H9 (cell line): ENCODE results near the gene TP53INP2. TPM values are rescaled to one million over a fixed set of nuclear protein-coding genes. Genes with fewer than 3 reads are reported as not detected.
A peak's percentile ranks its signal among the peaks of the same experiment; 100 is the strongest.

Source experiments
- DNase-seq: peaks from one replicate; pipeline ENCODE4 v3.0.0-alpha.2; 2017
- H2AFZ ChIP-seq: one replicate; pipeline ENCODE4 v1.6.1; 2013; ENCODE audit warnings: mild to moderate bottlenecking, low read length, control low read depth, moderate library complexity
- H2AK5ac ChIP-seq: 2 replicates; pipeline ENCODE4 v1.6.1; 2013; ENCODE audit warnings: low read length, control low read depth, mixed read lengths; ENCODE audit not compliant: insufficient read length
- H2BK120ac ChIP-seq: one replicate; pipeline ENCODE4 v1.6.1; 2013; ENCODE audit warnings: low read depth, mild to moderate bottlenecking, low read length, control low read depth, inconsistent platforms; ENCODE audit not compliant: poor library complexity, severe bottlenecking
- H2BK12ac ChIP-seq: 2 replicates; pipeline ENCODE4 v1.6.1; 2013; ENCODE audit warnings: low read length, control low read depth, mixed read lengths, low read depth; ENCODE audit not compliant: insufficient read length
- H2BK15ac ChIP-seq: 2 replicates; pipeline ENCODE4 v1.6.1; 2013; ENCODE audit warnings: low read depth, low read length, control low read depth
- H2BK20ac ChIP-seq: one replicate; pipeline ENCODE4 v1.6.1; 2013; ENCODE audit warnings: low read depth, mild to moderate bottlenecking, low read length, control low read depth, inconsistent platforms; ENCODE audit not compliant: poor library complexity, severe bottlenecking
- H2BK5ac ChIP-seq: 2 replicates; pipeline ENCODE4 v1.6.1; 2013; ENCODE audit warnings: low read length, control low read depth, mixed read lengths; ENCODE audit not compliant: insufficient read length
- H3K14ac ChIP-seq: 2 replicates; pipeline ENCODE4 v1.6.1; 2013; ENCODE audit warnings: low read length, control low read depth; ENCODE audit not compliant: insufficient read depth
- H3K18ac ChIP-seq: 2 replicates; pipeline ENCODE4 v1.6.1; 2013; ENCODE audit warnings: low read depth, mild to moderate bottlenecking, mixed read lengths, low read length, control low read depth; ENCODE audit not compliant: insufficient read length
- H3K23ac ChIP-seq: 2 replicates; pipeline ENCODE4 v1.6.1; 2013; ENCODE audit warnings: low read length, control low read depth, mixed read lengths, low read depth; ENCODE audit not compliant: insufficient read length
- H3K23me2 ChIP-seq: 2 replicates; pipeline ENCODE4 v1.6.1; 2013; ENCODE audit warnings: low read depth, mild to moderate bottlenecking, mixed read lengths, low read length, control low read depth; ENCODE audit not compliant: insufficient read length, poor library complexity, severe bottlenecking
- H3K27ac ChIP-seq: 2 replicates; pipeline ENCODE4 v1.5.1; 2013; ENCODE audit warnings: low read length, control low read depth, mixed read lengths, low read depth; ENCODE audit not compliant: insufficient read length
- H3K27me3 ChIP-seq: 2 replicates; pipeline ENCODE4 v1.6.1; 2013; ENCODE audit warnings: low read length, control low read depth, inconsistent platforms; ENCODE audit not compliant: insufficient read depth
- H3K4ac ChIP-seq: 2 replicates; pipeline ENCODE4 v1.6.1; 2013; ENCODE audit warnings: low read depth, mild to moderate bottlenecking, control low read depth, inconsistent platforms, low read length, moderate library complexity
- H3K4me1 ChIP-seq: 2 replicates; pipeline ENCODE4 v1.6.1; 2013; ENCODE audit warnings: low read length, control low read depth, inconsistent platforms; ENCODE audit not compliant: insufficient read depth
- H3K4me2 ChIP-seq: 2 replicates; pipeline ENCODE4 v1.6.1; 2013; ENCODE audit warnings: low read length, control low read depth, mixed read lengths; ENCODE audit not compliant: insufficient read length, insufficient read depth
- H3K56ac ChIP-seq: 2 replicates; pipeline ENCODE4 v1.6.1; 2013; ENCODE audit warnings: low read depth, mild to moderate bottlenecking, mixed read lengths, low read length, control low read depth; ENCODE audit not compliant: insufficient read length
- H3K79me1 ChIP-seq: 2 replicates; pipeline ENCODE4 v1.6.1; 2013; ENCODE audit warnings: low read depth, mild to moderate bottlenecking, moderate library complexity, low read length, control low read depth, inconsistent platforms; ENCODE audit not compliant: insufficient read depth, poor library complexity, severe bottlenecking
- H3K79me2 ChIP-seq: 2 replicates; pipeline ENCODE4 v1.6.1; 2013; ENCODE audit warnings: low read length, control low read depth, inconsistent platforms; ENCODE audit not compliant: insufficient read depth
- H3K9ac ChIP-seq: 2 replicates; pipeline ENCODE4 v1.6.1; 2013; ENCODE audit warnings: low read length, control low read depth, mixed read lengths; ENCODE audit not compliant: insufficient read length; ENCODE audit errors: extremely low read depth
- H3K9me3 ChIP-seq: one replicate; pipeline ENCODE4 v1.6.1; 2013; ENCODE audit warnings: low read depth, low read length, inconsistent platforms; ENCODE audit not compliant: control insufficient read depth
- H3T11ph ChIP-seq: one replicate; pipeline ENCODE4 v1.6.1; 2013; ENCODE audit warnings: mild to moderate bottlenecking, low read length, control low read depth, inconsistent platforms
- H4K20me1 ChIP-seq: one replicate; pipeline ENCODE4 v1.6.1; 2013; ENCODE audit not compliant: control insufficient read depth, insufficient read length, insufficient read depth
- H4K5ac ChIP-seq: 2 replicates; pipeline ENCODE4 v1.6.1; 2013; ENCODE audit warnings: low read depth, mild to moderate bottlenecking, mixed read lengths, low read length, control low read depth; ENCODE audit not compliant: insufficient read length
- H4K8ac ChIP-seq: replicated peaks from 2 replicates; pipeline ENCODE4 v1.6.1; 2013; ENCODE audit warnings: low read length, control low read depth, mixed read lengths, low read depth; ENCODE audit not compliant: insufficient read length
- H4K91ac ChIP-seq: 2 replicates; pipeline ENCODE4 v1.6.1; 2013; ENCODE audit warnings: low read depth, mild to moderate bottlenecking, moderate library complexity, mixed read lengths, low read length, control low read depth; ENCODE audit not compliant: insufficient read length
- H3K27ac Mint-ChIP-seq, 3 experiments: 2 replicates in 2 of 3; 3 replicates in 1 of 3; pipeline ENCODE4 v1.8.0; 2020 to 2021; ENCODE audit warnings: mixed read lengths in 3 of 3, mild to moderate bottlenecking in 1 of 3, moderate library complexity in 1 of 3
- H3K27me3 Mint-ChIP-seq: 2 replicates; pipeline ENCODE4 v1.8.0; 2021; ENCODE audit warnings: low read depth, mild to moderate bottlenecking, moderate library complexity, mixed read lengths
- H3K36me3 Mint-ChIP-seq, 3 experiments: 2 replicates in 2 of 3; 3 replicates in 1 of 3; pipeline ENCODE4 v1.8.0; 2020 to 2021; ENCODE audit warnings: low read depth in 3 of 3, mixed read lengths in 3 of 3; ENCODE audit not compliant: insufficient read depth in 1 of 3
- H3K4me1 Mint-ChIP-seq, 2 experiments: 2 replicates each; pipeline ENCODE4 v1.8.0; 2020; ENCODE audit warnings: mixed read lengths in 2 of 2
- H3K4me3 Mint-ChIP-seq, 2 experiments: 2 replicates in 1 of 2; 3 replicates in 1 of 2; pipeline ENCODE4 v1.8.0; 2020 to 2021; ENCODE audit warnings: mild to moderate bottlenecking in 2 of 2, mixed read lengths in 2 of 2, moderate library complexity in 1 of 2
- H3K9me3 Mint-ChIP-seq, 2 experiments: 2 replicates in 1 of 2; 3 replicates in 1 of 2; pipeline ENCODE4 v1.8.0; 2020; ENCODE audit warnings: mild to moderate bottlenecking in 2 of 2, mixed read lengths in 2 of 2, moderate library complexity in 1 of 2
- total RNA-seq: library from RNA; stranded (reverse); gene quantifications from 2 replicates; pipeline ENCODE4 v1.2.1, GENCODE V29; 2021
- TF ChIP-seq, protein P1 (sequence below): fragments of 200-600 bp; sonication (generic); conservative IDR thresholded peaks from 3 replicates; pipeline ENCODE4 v1.8.0; 2021; ENCODE audit warnings: antibody characterized with exemption, mild to moderate bottlenecking

The TP53INP2 gene
- total RNA-seq, 1 experiment from 2014 or later = 8.0 TPM

DNA sequence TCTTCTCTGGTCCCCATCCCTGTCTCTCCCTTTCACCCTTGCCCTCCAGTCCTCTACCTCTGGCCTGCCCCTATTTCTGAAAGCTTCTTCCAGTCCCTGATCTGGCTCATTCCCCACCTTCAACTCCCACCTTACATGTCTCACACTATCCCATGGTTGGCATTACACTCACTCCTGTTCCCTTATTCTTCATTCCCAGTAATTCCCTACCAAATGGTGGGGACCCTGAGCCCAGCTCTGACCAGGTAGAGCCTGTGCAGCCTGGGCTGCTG, 6.4 kb downstream of the TP53INP2 start:
- Histone ChIP-seq H3T11ph (no peak overlapping the region), H3K9me3 (no peaks in the 10 kb centered on the region), H4K5ac (no peak overlapping the region), H2BK120ac (no peak overlapping the region), H3K79me1 (no peaks in the 10 kb centered on the region), H2BK12ac (no peak overlapping the region), H3K4me2 (peak overlapping the region; percentile 62), H3K14ac (no peak overlapping the region), H3K23me2 (peaks cover 15% of the 10 kb centered on the region), H4K20me1 (no peaks in the 10 kb centered on the region), H2BK20ac (no peak overlapping the region), H3K27ac (no peak overlapping the region), H3K27me3 (peaks cover 9% of the 10 kb centered on the region; the same call in 1 of the 2 replicates), H2AFZ (no peak overlapping the region), H3K4me1 (no peaks in the 10 kb centered on the region), H4K91ac (no peak overlapping the region), H2BK5ac (no peak overlapping the region), H3K9ac (no peak overlapping the region), H3K18ac (no peak overlapping the region), H4K8ac (no peak overlapping the region), H3K23ac (no peak overlapping the region), H3K79me2 (no peaks in the 10 kb centered on the region), H2AK5ac (no peak overlapping the region), H3K4ac (no peak overlapping the region), H2BK15ac (no peak overlapping the region), H3K56ac (no peak overlapping the region)
- no peak overlapping the region for H3K27ac Mint-ChIP-seq
- H3K9me3 Mint-ChIP-seq = no peaks in the 10 kb centered on the region
- TF ChIP-seq, protein P1, sequence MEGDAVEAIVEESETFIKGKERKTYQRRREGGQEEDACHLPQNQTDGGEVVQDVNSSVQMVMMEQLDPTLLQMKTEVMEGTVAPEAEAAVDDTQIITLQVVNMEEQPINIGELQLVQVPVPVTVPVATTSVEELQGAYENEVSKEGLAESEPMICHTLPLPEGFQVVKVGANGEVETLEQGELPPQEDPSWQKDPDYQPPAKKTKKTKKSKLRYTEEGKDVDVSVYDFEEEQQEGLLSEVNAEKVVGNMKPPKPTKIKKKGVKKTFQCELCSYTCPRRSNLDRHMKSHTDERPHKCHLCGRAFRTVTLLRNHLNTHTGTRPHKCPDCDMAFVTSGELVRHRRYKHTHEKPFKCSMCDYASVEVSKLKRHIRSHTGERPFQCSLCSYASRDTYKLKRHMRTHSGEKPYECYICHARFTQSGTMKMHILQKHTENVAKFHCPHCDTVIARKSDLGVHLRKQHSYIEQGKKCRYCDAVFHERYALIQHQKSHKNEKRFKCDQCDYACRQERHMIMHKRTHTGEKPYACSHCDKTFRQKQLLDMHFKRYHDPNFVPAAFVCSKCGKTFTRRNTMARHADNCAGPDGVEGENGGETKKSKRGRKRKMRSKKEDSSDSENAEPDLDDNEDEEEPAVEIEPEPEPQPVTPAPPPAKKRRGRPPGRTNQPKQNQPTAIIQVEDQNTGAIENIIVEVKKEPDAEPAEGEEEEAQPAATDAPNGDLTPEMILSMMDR = no peak
- peaks cover 14 to 19% of the 10 kb centered on the region in 2 experiments for H3K4me1 Mint-ChIP-seq
- peaks cover 0 to 14% (median 0%) of the 10 kb centered on the region in 3 experiments; a peak in 2 of 7 replicates for H3K36me3 Mint-ChIP-seq
- H3K4me3 Mint-ChIP-seq = peak overlapping the region; percentile 62 to 81
- no peak for DNase-seq
- H3K27me3 Mint-ChIP-seq = peaks cover 49% of the 10 kb centered on the region
